Jurkat, Clone E6-1 (cell line): ENCODE results near the gene BRD2.

Source experiments
- DNase-seq: peaks from one replicate; pipeline ENCODE4 v3.0.0-alpha.2; 2011; ENCODE audit warnings: low read depth, low spot score
- H3K4me3 ChIP-seq: 2 replicates; pipeline ENCODE4 v1.5.1; 2011; ENCODE audit warnings: mild to moderate bottlenecking, low read length, control low read depth, moderate library complexity

BRD2 gene

DNA sequence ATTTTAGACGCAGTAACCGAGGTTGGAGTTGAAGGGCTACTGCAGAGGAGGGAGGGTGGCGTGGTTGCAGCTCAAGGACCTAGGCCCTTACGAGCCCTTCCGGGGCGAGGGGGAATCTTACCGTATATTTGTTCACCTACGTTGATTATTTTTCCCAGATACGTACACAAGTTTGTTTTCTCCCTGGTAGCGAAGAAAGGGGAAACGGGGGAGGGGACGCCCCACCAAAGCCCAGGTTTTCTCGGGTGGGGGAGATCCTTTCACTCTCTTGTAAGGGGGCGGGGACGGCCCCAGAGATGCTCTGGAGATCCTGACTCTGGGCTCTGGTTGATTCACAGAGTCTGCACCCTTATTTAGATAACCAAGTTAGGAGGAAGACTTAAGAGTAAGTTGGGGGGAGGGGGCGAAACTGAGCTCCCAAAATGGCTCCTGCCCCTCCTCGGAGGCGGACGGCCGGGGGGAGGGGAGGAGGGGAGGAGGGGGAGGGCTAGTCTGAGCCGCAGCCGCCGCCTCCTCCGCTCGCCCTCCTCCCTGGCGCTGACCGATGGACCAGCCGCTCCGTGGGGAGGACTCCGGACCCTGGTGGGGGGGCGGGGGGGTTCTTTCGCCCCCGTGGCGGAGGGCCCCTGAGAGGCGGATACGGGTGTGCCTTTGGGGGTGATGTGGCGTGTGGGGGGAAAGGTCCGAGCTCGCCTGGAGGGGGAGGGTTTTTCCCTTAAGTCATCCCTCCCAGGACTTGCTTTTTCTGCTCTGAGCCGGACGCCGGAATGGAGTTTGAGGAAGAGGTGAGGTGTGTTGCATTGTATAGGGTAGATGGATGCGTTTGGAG is 2.2 kb downstream of the BRD2 start:
- peak; percentile 78 for DNase-seq
- peak overlapping the region; percentile 95 for H3K4me3 ChIP-seq

DNA sequence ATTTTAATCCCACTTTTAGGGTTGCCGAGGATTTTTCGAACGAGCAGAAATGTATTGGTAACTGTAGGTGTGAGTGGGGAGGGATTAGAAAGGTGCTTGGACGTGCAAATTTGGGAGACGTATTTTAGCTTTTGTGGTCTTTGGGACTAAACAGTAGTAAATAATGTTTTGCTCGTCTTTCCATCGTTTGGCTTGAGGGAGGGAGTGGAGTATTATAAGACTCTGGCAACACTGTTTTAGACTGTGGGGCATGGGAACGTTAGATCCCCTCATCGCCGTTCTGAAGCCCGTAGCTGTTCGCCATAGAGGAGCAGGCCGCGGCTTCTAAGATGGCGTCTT is 2.8 kb downstream of the BRD2 start:
- peak overlapping the region; percentile 95 for H3K4me3 ChIP-seq
- no peak for DNase-seq

DNA sequence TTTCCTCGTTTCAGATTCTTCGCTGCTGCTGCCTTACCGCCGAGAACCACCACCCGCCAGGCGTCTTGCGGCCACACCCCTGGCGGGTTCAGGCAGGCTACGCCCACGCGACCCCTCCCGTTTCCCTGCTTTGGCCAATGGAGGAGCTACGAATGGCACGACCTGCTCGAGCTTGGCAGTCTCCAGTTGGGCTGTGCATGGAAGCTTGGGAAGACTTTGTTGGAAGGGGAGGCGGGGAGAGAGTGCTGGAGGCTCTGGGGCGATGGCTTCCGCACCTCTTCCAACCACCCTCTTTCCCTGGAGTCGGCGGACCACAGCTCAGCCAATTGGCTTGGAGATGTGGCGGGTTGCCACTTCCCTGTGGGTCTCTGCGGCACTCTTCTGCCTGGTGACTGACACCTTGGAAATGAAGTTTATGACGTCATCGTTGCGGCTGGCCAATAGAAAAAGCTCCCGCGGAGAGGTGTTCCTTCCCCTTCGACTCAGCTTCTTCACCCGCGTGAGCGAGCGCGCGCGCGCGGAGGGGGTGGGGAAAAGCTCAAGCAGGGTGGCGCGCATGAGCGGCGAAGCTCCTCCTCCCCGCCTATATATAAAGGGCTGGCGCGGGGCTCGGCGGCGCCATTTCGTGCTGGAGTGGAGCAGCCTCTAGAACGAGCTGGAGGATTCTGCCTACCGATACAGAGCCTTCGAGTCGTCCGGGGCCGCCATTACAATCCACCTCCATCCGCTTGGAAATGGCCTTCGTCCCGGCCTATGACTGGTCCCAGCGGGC is 3.4 kb downstream of the BRD2 start:
- peak; percentile 100 for DNase-seq
- peak overlapping the region; percentile 95 for H3K4me3 ChIP-seq

DNA sequence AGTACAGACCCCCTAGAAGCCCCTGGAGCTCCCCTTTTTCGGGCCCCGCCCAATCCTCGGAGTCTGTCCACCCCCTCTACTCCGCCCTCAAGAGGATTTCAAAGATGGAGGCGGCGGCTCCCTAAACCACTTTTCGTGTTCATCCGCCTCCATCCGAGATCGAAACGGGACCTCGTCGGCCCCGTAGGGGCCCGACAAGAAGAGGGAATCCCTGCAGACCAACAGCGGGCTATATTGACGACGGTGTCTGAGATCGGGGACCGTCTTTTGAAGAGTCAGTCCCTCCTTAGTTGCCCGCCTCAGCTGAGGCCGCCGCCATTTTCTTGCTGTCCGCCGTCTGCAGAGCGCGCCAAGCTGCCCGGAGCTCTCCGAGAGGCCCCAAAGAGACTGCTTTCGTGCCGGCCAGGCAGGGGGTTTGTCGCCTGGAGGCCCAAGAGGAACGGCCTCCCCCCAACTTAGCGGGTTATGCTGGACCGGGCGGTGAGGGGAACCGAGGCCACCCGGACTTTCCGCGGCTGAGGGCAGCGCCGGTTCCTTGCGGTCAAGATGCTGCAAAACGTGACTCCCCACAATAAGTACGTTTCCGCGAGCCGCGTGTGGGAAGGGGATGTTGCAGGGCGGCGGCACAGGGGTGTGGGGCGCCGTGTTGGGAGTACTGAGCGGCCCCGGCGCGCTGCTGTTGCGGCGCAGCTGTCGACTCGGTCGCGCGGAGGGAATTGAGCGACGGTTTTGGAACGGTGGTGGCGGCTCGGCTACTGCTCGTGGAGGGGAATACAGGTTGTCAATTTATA is 4.2 kb downstream of the BRD2 start:
- no peak for DNase-seq
- H3K4me3 ChIP-seq: peak overlapping the region; percentile 72

DNA sequence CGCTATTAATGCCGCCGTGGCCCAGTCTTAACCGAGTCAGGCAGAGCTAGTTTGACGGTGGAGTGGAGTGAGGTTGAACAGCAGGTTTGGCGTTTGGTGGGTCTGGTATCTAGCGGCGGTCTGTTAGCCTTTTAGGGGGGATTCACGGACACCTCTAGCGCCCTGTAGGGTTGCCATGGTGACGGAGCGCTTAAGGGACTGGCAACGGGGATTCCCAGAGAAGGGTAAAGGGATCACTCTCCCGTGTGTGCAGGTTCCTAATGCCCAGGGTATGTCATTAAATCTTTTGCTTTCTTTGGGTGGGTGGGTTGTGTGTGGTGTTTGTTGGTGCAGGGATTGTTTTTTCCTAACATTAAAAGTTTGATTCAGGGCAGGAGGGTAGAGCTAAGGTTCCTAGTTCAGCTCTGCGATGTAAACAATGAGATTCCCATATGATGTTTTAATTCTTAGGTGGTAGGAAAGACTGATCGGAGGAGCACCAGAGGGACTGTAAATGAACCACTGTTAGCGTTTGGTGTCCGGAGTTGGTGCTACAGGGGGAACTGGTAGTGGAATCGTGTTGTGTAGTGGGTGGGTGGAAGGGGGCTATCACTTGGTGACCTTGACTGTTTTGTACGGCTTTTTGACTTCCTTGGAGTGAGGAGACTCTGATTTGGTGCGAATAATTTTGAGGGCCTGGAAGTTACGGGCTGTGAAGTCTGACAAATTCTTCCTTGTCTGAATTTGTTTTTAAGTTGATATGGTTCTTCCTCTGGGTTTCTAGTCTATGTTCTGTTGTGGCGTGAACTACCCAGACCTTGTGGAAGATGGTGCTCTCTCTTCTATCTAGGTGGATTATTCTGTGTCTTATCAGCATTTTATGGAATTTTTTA is 5.0 kb downstream of the BRD2 start:
- peak overlapping the region; percentile 72 for H3K4me3 ChIP-seq
- no peak for DNase-seq

DNA sequence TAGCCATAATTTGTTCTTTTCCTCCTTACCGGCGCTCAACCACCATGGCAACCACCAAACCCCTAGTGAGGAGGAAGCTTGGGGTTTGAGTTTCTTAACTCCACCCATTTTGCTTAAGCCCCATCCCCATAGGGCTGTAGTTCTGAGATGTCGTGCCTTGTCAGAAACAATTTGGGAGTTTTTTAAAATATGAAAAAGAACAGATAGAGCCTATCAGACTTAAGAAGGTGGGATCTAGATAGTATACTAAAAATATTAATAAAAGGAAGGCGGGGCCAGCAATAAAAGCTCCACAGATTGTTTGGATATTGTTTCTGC is 5.6 kb downstream of the BRD2 start:
- DNase-seq: no peak
- H3K4me3 ChIP-seq: peak overlapping the region; percentile 72

DNA sequence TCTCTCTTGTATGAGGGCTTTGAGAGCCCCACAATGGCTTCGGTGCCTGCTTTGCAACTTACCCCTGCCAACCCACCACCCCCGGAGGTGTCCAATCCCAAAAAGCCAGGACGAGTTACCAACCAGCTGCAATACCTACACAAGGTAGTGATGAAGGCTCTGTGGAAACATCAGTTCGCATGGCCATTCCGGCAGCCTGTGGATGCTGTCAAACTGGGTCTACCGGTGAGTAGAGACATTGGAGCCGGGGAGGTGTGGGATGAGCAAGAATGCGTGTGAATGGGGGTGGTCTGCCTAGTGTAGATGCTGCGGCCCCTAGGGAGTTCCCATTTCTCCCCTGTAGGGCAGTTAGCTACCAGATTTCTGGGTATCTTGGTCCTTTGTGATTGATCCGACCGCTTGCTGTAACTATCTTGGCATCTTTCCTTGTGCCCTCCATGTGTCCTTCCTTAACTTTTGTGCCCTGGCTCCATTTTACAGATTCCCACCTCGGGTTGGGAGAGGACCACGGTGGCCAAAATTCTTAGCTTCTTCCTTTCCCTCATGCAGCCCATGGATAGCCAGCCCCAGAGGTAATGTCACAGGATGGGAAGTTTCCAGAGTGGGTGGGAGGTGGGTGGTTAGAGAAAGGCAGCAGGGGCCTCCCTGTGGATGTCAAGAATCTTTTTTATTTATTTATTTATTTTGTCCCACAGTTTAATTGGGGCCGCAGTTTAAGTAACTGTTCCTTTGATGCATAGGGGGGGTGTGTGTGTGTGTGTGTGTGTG is 6.3 kb downstream of the BRD2 start:
- H3K4me3 ChIP-seq: peak overlapping the region; percentile 72
- DNase-seq: no peak

DNA sequence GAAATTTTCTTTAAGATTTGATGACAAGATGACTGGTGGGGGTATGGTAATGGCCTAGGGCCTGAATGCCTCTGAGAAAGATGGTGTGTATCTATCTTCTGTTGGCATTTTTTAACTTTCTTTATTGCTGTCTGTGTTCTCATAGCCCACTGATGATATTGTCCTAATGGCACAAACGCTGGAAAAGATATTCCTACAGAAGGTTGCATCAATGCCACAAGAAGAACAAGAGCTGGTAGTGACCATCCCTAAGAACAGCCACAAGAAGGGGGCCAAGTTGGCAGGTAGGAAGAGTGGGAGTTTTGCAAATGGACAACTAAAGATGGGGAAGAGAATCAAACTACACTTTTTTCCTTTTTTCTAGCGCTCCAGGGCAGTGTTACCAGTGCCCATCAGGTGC is 7.5 kb downstream of the BRD2 start:
- no peak overlapping the region for H3K4me3 ChIP-seq

DNA sequence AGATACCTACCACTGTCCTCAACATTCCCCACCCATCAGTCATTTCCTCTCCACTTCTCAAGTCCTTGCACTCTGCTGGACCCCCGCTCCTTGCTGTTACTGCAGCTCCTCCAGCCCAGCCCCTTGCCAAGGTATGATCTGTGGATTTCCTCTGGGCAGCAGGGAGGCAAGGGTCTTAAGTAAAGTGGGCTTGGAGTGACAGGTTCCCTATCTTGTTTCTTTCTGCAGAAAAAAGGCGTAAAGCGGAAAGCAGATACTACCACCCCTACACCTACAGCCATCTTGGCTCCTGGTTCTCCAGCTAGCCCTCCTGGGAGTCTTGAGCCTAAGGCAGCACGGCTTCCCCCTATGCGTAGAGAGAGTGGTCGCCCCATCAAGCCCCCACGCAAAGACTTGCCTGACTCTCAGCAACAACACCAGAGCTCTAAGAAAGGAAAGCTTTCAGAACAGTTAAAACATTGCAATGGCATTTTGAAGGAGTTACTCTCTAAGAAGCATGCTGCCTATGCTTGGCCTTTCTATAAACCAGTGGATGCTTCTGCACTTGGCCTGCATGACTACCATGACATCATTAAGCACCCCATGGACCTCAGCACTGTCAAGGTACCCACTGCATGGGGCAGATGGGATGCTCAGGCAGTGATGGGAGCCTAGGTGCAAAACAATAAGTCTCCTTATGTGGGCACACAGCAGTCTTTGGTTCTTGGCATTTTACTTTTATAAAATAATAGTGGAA is 8.1 kb downstream of the BRD2 start:
- no peak overlapping the region for H3K4me3 ChIP-seq
- DNase-seq: no peak

More for the DNA sequence above, 7.5 kb downstream of the BRD2 start:
- no peak for DNase-seq

DNA sequence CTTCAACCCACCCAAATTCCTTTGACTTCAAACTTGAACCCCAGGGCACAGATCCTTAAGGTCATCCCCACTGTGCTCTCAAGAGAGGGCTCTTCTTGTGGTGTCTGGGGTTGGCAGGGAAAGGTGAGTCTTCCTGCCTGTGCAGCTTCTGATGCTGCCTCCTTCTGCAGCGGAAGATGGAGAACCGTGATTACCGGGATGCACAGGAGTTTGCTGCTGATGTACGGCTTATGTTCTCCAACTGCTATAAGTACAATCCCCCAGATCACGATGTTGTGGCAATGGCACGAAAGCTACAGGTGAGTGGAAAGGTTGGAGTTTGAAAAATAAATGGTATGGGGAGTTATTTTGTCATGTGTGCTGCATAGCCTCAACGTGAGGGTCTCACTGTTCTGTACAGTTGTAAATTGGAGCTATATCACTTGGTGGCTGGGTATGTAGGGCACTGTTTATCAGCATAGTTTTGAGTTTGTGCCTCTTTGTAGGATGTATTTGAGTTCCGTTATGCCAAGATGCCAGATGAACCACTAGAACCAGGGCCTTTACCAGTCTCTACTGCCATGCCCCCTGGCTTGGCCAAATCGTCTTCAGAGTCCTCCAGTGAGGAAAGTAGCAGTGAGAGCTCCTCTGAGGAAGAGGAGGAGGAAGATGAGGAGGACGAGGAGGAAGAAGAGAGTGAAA is 9.0 kb downstream of the BRD2 start:
- H3K4me3 ChIP-seq: no peak overlapping the region
- no peak for DNase-seq

DNA sequence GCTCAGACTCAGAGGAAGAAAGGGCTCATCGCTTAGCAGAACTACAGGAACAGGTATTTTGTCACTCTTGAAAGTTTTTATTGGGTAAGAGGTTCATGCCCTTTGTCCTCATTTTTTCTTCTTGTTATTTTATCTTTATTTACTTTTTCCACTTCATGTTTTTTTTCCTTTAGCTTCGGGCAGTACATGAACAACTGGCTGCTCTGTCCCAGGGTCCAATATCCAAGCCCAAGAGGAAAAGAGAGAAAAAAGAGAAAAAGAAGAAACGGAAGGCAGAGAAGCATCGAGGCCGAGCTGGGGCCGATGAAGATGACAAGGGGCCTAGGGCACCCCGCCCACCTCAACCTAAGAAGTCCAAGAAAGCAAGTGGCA is 9.5 kb downstream of the BRD2 start:
- no peak for DNase-seq
- H3K4me3 ChIP-seq: no peak overlapping the region

DNA sequence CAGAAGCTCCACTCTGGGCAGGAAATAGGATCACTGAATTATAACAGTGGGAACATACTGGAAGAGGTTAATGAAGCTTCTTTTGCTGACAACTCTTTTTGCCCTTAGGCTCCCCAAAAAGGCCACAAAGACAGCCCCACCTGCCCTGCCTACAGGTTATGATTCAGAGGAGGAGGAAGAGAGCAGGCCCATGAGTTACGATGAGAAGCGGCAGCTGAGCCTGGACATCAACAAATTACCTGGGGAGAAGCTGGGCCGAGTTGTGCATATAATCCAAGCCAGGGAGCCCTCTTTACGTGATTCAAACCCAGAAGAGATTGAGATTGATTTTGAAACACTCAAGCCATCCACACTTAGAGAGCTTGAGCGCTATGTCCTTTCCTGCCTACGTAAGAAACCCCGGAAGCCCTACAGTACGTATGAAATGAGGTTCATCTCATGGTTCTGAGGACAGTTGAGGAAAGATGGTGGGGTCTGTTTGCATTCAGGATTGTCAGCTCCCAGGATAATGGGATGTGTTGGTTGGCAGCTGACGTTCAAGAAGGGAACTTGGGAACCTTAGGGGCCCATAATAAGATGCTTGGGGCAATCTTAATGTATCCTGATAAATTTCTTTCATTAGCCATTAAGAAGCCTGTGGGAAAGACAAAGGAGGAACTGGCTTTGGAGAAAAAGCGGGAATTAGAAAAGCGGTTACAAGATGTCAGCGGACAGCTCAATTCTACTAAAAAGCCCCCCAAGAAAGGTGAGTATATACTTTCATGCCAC is 11.5 kb downstream of the BRD2 start:
- H3K4me3 ChIP-seq: no peak overlapping the region
- no peak for DNase-seq

DNA sequence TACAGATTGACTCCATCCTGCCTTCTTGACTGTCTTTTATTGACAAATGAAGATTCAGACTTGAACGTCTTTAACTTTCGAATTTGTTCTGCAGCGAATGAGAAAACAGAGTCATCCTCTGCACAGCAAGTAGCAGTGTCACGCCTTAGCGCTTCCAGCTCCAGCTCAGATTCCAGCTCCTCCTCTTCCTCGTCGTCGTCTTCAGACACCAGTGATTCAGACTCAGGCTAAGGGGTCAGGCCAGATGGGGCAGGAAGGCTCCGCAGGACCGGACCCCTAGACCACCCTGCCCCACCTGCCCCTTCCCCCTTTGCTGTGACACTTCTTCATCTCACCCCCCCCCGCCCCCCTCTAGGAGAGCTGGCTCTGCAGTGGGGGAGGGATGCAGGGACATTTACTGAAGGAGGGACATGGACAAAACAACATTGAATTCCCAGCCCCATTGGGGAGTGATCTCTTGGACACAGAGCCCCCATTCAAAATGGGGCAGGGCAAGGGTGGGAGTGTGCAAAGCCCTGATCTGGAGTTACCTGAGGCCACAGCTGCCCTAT is 12.2 kb downstream of the BRD2 start:
- H3K4me3 ChIP-seq: no peak overlapping the region
- DNase-seq: no peak

DNA sequence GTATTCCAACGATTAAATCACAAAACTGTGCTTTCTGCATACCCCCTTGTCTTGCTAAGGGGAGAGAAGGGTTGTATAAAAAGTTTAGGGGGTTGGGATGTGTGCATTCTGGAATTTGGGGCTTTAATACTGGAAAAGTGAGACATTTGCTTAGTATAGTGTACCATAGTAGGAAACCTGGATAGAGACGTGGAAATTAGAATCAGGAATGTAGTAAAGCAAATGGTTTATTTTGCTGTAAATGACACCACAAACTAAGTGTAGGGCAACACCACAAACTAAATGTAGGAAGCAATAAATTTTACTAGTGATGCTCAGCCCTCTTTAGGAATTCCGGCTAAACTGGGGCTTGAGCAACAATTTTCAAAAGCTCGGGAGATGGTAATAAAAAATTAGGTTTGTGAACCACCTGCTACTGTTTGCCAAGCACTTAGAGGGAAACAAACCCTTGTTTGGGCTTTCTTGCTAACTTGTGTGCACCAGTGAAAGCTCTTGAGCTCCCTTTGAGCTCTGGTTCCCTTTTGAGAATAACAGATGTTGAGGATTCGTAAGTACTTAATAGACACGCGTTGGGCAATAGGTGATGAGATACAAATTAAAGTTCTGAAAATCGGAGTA is 13.8 kb downstream of the BRD2 start:
- no peak for DNase-seq

DNA sequence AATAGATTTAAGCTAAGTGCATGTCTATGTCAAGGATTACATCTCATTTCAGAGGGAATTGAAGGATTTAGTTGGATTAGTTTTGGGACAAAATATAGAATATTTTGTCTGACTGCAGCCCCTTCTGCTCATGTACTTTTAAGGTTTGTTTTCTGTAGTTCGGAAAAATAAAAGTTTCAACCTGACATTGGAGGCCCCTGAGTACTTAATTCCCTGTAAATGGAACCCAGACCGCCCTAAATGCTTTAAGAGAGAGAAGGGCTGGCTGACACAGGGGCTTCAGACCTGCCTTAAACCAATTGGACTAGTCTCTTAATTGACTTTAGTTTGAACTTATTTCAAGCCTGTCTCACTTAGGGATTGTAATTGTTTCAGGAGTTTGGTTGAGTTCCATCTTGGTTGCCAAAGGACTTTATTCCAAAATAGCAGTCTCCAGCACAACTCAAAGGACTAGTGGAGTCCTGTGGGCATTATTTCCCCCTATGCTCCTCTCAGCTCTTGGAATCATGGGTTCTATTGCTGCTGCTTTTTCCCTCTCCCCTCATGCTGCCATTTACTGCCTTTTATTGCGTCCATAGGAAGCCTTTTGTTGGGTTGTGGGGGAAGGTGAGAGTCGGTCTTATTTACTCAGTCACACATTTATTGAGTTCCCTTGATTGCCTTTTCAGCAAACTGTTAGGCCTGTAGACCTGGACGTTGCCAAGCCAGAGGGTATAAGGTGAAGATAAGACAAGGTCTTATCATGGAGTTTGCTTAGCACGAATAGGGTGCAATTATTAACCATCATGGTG is 14.5 kb downstream of the BRD2 start:
- no peak for DNase-seq
- H3K4me3 ChIP-seq: no peak overlapping the region

More for the DNA sequence above, 13.8 kb downstream of the BRD2 start:
- no peak overlapping the region for H3K4me3 ChIP-seq
